Ammon's horn (tissue), 1 donor: Measurements from ENCODE around the gene OPRD1.
"Not testable (repeated sequence)": the region's sequence is repeated elsewhere in the genome, so short reads cannot be mapped to it uniquely, and the experiment has no call there.

Experiments used
- DNase-seq: peaks from one replicate; pipeline ENCODE4 v3.0.0-alpha.2; 2016; ENCODE audit warnings: low spot score

OPRD1 gene

GRCh38 chr1:28801461-28801860 lies 10.5 kb upstream of the OPRD1 start:
- DNase-seq, result no peak

- no peak for DNase-seq
Observed at GRCh38 chr1:28803051-28803450, 8.9 kb upstream of the OPRD1 start.

GRCh38 chr1:28803662-28804061 lies 8.3 kb upstream of the OPRD1 start:
- DNase-seq, result no peak

- DNase-seq, result no peak
Observed at GRCh38 chr1:28804071-28804470, 7.9 kb upstream of the OPRD1 start.

- DNase-seq, result no peak
Observed at GRCh38 chr1:28807046-28807445, 4.9 kb upstream of the OPRD1 start.

- DNase-seq, result no peak
Observed at GRCh38 chr1:28807986-28808385, 4.0 kb upstream of the OPRD1 start.

GRCh38 chr1:28811369-28811765 lies 603 bp upstream of the OPRD1 start:
- no peak for DNase-seq

- DNase-seq, result no peak
Observed at GRCh38 chr1:28812669-28813468, 899 bp downstream of the OPRD1 start.

- DNase-seq, result no peak
Observed at GRCh38 chr1:28813931-28814465, 2.0 kb downstream of the OPRD1 start.

- DNase-seq, result no peak
Observed at GRCh38 chr1:28815533-28816185, 3.7 kb downstream of the OPRD1 start.

GRCh38 chr1:28817133-28817532 lies 5.2 kb downstream of the OPRD1 start:
- DNase-seq, result no peak

- no peak for DNase-seq
Observed at GRCh38 chr1:28819020-28819419, 7.0 kb downstream of the OPRD1 start.

- DNase-seq, result no peak
Observed at GRCh38 chr1:28822799-28823198, 10.8 kb downstream of the OPRD1 start.

- not testable (repeated sequence) for DNase-seq
Observed at GRCh38 chr1:28824061-28824460, 12.1 kb downstream of the OPRD1 start.

- DNase-seq, result not testable (repeated sequence)
Observed at GRCh38 chr1:28828227-28828858, 16.4 kb downstream of the OPRD1 start.

- peak; percentile 51 for DNase-seq
Observed at GRCh38 chr1:28830814-28831213, 18.8 kb downstream of the OPRD1 start.

- DNase-seq, result no peak
Observed at GRCh38 chr1:28832966-28833365, 21.0 kb downstream of the OPRD1 start.

GRCh38 chr1:28833381-28833780 lies 21.4 kb downstream of the OPRD1 start:
- no peak for DNase-seq

- peak; percentile 73 for DNase-seq
Observed at GRCh38 chr1:28835237-28835650, 23.3 kb downstream of the OPRD1 start.

GRCh38 chr1:28836421-28836956 lies 24.5 kb downstream of the OPRD1 start:
- DNase-seq, result no peak

- no peak for DNase-seq
Observed at GRCh38 chr1:28840928-28841544, 29.1 kb downstream of the OPRD1 start.
